ENCODE measurements around the gene ZBTB38.

The ZBTB38 gene

GRCh38 chr3:141353652-141354495, 14.4 kb upstream of the ZBTB38 start:
- Histone ChIP-seq H4K91ac (ENCODE audit: low read depth, low read length, poor library complexity) (no peak overlapping the region), H2BK15ac (ENCODE audit: low read length) (no peak overlapping the region), H2BK5ac (ENCODE audit: low read length) (no peak overlapping the region), H3K4me3 (ENCODE audit: low read length in 2 of 2) (no peak overlapping the region), H3K9ac (ENCODE audit: low read depth, low read length, poor library complexity) (no peak overlapping the region), H4K8ac (ENCODE audit: low read depth, low read length) (no peak overlapping the region), H3K79me1 (ENCODE audit: low read depth, low read length) (no peaks in the 10 kb centered on the region), H3K4me2 (ENCODE audit: insufficient read depth, low read length, poor library complexity, severe bottlenecking) (no peak overlapping the region), H3K18ac (ENCODE audit: low read length) (no peak overlapping the region), H3K27ac (replicated peaks; ENCODE audit: low read length) (no peak overlapping the region), H2BK120ac (ENCODE audit: low read depth, low read length) (no peak overlapping the region), H3K9me3 (replicated peaks in 1 of 2; ENCODE audit: control insufficient read depth in 2 of 2, insufficient read depth in 1 of 2, low read depth in 1 of 2, low read length in 2 of 2) (no peaks in the 10 kb centered on the region), H3K14ac (ENCODE audit: low read length) (no peak overlapping the region), H3K4ac (ENCODE audit: low read length) (no peak overlapping the region), H3K4me1 (ENCODE audit: control insufficient read depth in 2 of 2, insufficient read depth in 1 of 2, low read depth in 1 of 2, low read length in 2 of 2) (peaks cover 5 to 6% of the 10 kb centered on the region in 2 donors), H3K23ac (ENCODE audit: low read depth, low read length, poor library complexity) (no peak overlapping the region), H3K27me3 (ENCODE audit: control insufficient read depth in 3 of 3, insufficient read depth in 3 of 3, low read depth in 1 of 3, low read length in 3 of 3) (no peaks in the 10 kb centered on the region), H2AFZ (ENCODE audit: low read length) (no peak overlapping the region), H2BK12ac (ENCODE audit: low read length) (no peak overlapping the region), H2AK5ac (ENCODE audit: low read depth, low read length) (no peak overlapping the region), H3K36me3 (replicated peaks in 1 of 2; ENCODE audit: control insufficient read depth in 2 of 2, insufficient read depth in 2 of 2, low read length in 2 of 2) (no peaks in the 10 kb centered on the region)
- WGBS, 2 donors (ENCODE audit: extremely low coverage in 2 of 2, insufficient read length in 2 of 2, insufficient replicate concordance in 1 of 2), result no CpG with 5 or more reads among the region's 6 CpGs
- DNase-seq (ENCODE audit: low spot score), result no peak

GRCh38 chr3:141354517-141354916, 13.8 kb upstream of the ZBTB38 start:
- no peak overlapping the region for H3K4me3 ChIP-seq (ENCODE audit: low read length in 2 of 2)
- no peak overlapping the region for H2BK12ac ChIP-seq (ENCODE audit: low read length)
- H2AK5ac ChIP-seq (ENCODE audit: low read depth, low read length), result no peak overlapping the region
- no peaks in the 10 kb centered on the region for H3K9me3 ChIP-seq (replicated peaks in 1 of 2; ENCODE audit: control insufficient read depth in 2 of 2, insufficient read depth in 1 of 2, low read depth in 1 of 2, low read length in 2 of 2)
- peaks cover 5 to 6% of the 10 kb centered on the region in 2 donors for H3K4me1 ChIP-seq (ENCODE audit: control insufficient read depth in 2 of 2, insufficient read depth in 1 of 2, low read depth in 1 of 2, low read length in 2 of 2)
- no peaks in the 10 kb centered on the region for H3K36me3 ChIP-seq (replicated peaks in 1 of 2; ENCODE audit: control insufficient read depth in 2 of 2, insufficient read depth in 2 of 2, low read length in 2 of 2)
- H3K9ac ChIP-seq (ENCODE audit: low read depth, low read length, poor library complexity), result no peak overlapping the region
- no CpG with 5 or more reads among the region's 3 CpGs for WGBS, 2 donors (ENCODE audit: extremely low coverage in 2 of 2, insufficient read length in 2 of 2, insufficient replicate concordance in 1 of 2)
- no peak overlapping the region for H2AFZ ChIP-seq (ENCODE audit: low read length)
- H3K18ac ChIP-seq (ENCODE audit: low read length), result no peak overlapping the region
- H3K27ac ChIP-seq (replicated peaks; ENCODE audit: low read length), result no peak overlapping the region
- no peak overlapping the region for H4K8ac ChIP-seq (ENCODE audit: low read depth, low read length)
- H3K4ac ChIP-seq (ENCODE audit: low read length), result no peak overlapping the region
- no peak overlapping the region for H3K23ac ChIP-seq (ENCODE audit: low read depth, low read length, poor library complexity)
- H3K4me2 ChIP-seq (ENCODE audit: insufficient read depth, low read length, poor library complexity, severe bottlenecking), result no peak overlapping the region
- H3K27me3 ChIP-seq (ENCODE audit: control insufficient read depth in 3 of 3, insufficient read depth in 3 of 3, low read depth in 1 of 3, low read length in 3 of 3), result no peaks in the 10 kb centered on the region
- DNase-seq (ENCODE audit: low spot score), result no peak
- no peak overlapping the region for H4K91ac ChIP-seq (ENCODE audit: low read depth, low read length, poor library complexity)
- H2BK5ac ChIP-seq (ENCODE audit: low read length), result no peak overlapping the region
- H3K14ac ChIP-seq (ENCODE audit: low read length), result no peak overlapping the region
- no peak overlapping the region for H2BK120ac ChIP-seq (ENCODE audit: low read depth, low read length)
- no peaks in the 10 kb centered on the region for H3K79me1 ChIP-seq (ENCODE audit: low read depth, low read length)
- H2BK15ac ChIP-seq (ENCODE audit: low read length), result no peak overlapping the region

- Histone ChIP-seq H3K27me3 (ENCODE audit: control insufficient read depth in 3 of 3, insufficient read depth in 3 of 3, low read depth in 1 of 3, low read length in 3 of 3) (no peaks in the 10 kb centered on the region), H3K27ac (replicated peaks; ENCODE audit: low read length) (no peak overlapping the region), H4K91ac (ENCODE audit: low read depth, low read length, poor library complexity) (no peak overlapping the region), H3K14ac (ENCODE audit: low read length) (no peak overlapping the region), H3K9ac (ENCODE audit: low read depth, low read length, poor library complexity) (no peak overlapping the region), H3K4me1 (ENCODE audit: control insufficient read depth in 2 of 2, insufficient read depth in 1 of 2, low read depth in 1 of 2, low read length in 2 of 2) (peaks cover 5 to 6% of the 10 kb centered on the region in 2 donors), H3K23ac (ENCODE audit: low read depth, low read length, poor library complexity) (no peak overlapping the region), H2BK15ac (ENCODE audit: low read length) (no peak overlapping the region), H2BK12ac (ENCODE audit: low read length) (no peak overlapping the region), H4K8ac (ENCODE audit: low read depth, low read length) (no peak overlapping the region), H3K18ac (ENCODE audit: low read length) (peak overlapping the region; percentile 39), H2AFZ (ENCODE audit: low read length) (peak overlapping the region; percentile 67), H3K4ac (ENCODE audit: low read length) (no peak overlapping the region), H3K4me3 (ENCODE audit: low read length in 2 of 2) (no peak overlapping the region), H3K79me1 (ENCODE audit: low read depth, low read length) (no peaks in the 10 kb centered on the region), H2AK5ac (ENCODE audit: low read depth, low read length) (no peak overlapping the region), H3K4me2 (ENCODE audit: insufficient read depth, low read length, poor library complexity, severe bottlenecking) (no peak overlapping the region), H3K36me3 (replicated peaks in 1 of 2; ENCODE audit: control insufficient read depth in 2 of 2, insufficient read depth in 2 of 2, low read length in 2 of 2) (no peaks in the 10 kb centered on the region), H3K9me3 (replicated peaks in 1 of 2; ENCODE audit: control insufficient read depth in 2 of 2, insufficient read depth in 1 of 2, low read depth in 1 of 2, low read length in 2 of 2) (no peaks in the 10 kb centered on the region), H2BK5ac (ENCODE audit: low read length) (no peak overlapping the region), H2BK120ac (ENCODE audit: low read depth, low read length) (no peak overlapping the region)
- DNase-seq (ENCODE audit: low spot score), result no peak
- WGBS, 2 donors (ENCODE audit: extremely low coverage in 2 of 2, insufficient read length in 2 of 2, insufficient replicate concordance in 1 of 2), result no CpG with 5 or more reads among the region's 6 CpGs
Observed at GRCh38 chr3:141355242-141355641, 13.1 kb upstream of the ZBTB38 start.

- DNase-seq (ENCODE audit: low spot score), result no peak
- Histone ChIP-seq H2BK5ac (ENCODE audit: low read length) (no peak overlapping the region), H3K4me3 (ENCODE audit: low read length in 2 of 2) (no peak overlapping the region), H3K4me1 (ENCODE audit: control insufficient read depth in 2 of 2, insufficient read depth in 1 of 2, low read depth in 1 of 2, low read length in 2 of 2) (peaks cover 5 to 6% of the 10 kb centered on the region in 2 donors), H3K4me2 (ENCODE audit: insufficient read depth, low read length, poor library complexity, severe bottlenecking) (no peak overlapping the region), H2BK15ac (ENCODE audit: low read length) (no peak overlapping the region), H3K14ac (ENCODE audit: low read length) (no peak overlapping the region), H2BK12ac (ENCODE audit: low read length) (no peak overlapping the region), H3K4ac (ENCODE audit: low read length) (no peak overlapping the region), H3K18ac (ENCODE audit: low read length) (no peak overlapping the region), H3K23ac (ENCODE audit: low read depth, low read length, poor library complexity) (no peak overlapping the region), H3K27ac (replicated peaks; ENCODE audit: low read length) (no peak overlapping the region), H3K79me1 (ENCODE audit: low read depth, low read length) (no peaks in the 10 kb centered on the region), H4K8ac (ENCODE audit: low read depth, low read length) (no peak overlapping the region), H3K9me3 (replicated peaks in 1 of 2; ENCODE audit: control insufficient read depth in 2 of 2, insufficient read depth in 1 of 2, low read depth in 1 of 2, low read length in 2 of 2) (no peaks in the 10 kb centered on the region), H4K91ac (ENCODE audit: low read depth, low read length, poor library complexity) (no peak overlapping the region), H2BK120ac (ENCODE audit: low read depth, low read length) (no peak overlapping the region), H3K9ac (ENCODE audit: low read depth, low read length, poor library complexity) (no peak overlapping the region), H2AFZ (ENCODE audit: low read length) (peak overlapping the region; percentile 67), H2AK5ac (ENCODE audit: low read depth, low read length) (no peak overlapping the region), H3K36me3 (replicated peaks in 1 of 2; ENCODE audit: control insufficient read depth in 2 of 2, insufficient read depth in 2 of 2, low read length in 2 of 2) (no peaks in the 10 kb centered on the region), H3K27me3 (ENCODE audit: control insufficient read depth in 3 of 3, insufficient read depth in 3 of 3, low read depth in 1 of 3, low read length in 3 of 3) (no peaks in the 10 kb centered on the region)
- WGBS, 2 donors (ENCODE audit: extremely low coverage in 2 of 2, insufficient read length in 2 of 2, insufficient replicate concordance in 1 of 2), result no CpG with 5 or more reads among the region's 4 CpGs
Observed at GRCh38 chr3:141356046-141356445, 12.3 kb upstream of the ZBTB38 start.

All from neuronal stem cell (in vitro differentiated cells).